Trophoblast cell (in vitro differentiated cells and primary cell): Measurements from ENCODE around the gene C9orf50.

ENCODE experiments used
- DNase-seq, 2 donors: peaks; one replicate each; pipeline ENCODE4 v3.0.0-alpha.2; 2016
- H2AFZ ChIP-seq: 2 replicates; pipeline ENCODE4 v1.6.1; 2013; ENCODE audit warnings: low read length, moderate library complexity, mild to moderate bottlenecking; ENCODE audit not compliant: insufficient read depth, poor library complexity
- H2AK5ac ChIP-seq: 2 replicates; pipeline ENCODE4 v1.6.1; 2013; ENCODE audit warnings: mild to moderate bottlenecking, low read length
- H2BK120ac ChIP-seq: 2 replicates; pipeline ENCODE4 v1.6.1; 2013; ENCODE audit warnings: low read length, mild to moderate bottlenecking, moderate library complexity; ENCODE audit not compliant: insufficient read depth, poor library complexity
- H2BK12ac ChIP-seq: 2 replicates; pipeline ENCODE4 v1.6.1; 2013; ENCODE audit warnings: mild to moderate bottlenecking, low read length, moderate library complexity
- H2BK5ac ChIP-seq: 2 replicates; pipeline ENCODE4 v1.6.1; 2013; ENCODE audit warnings: low read length, low read depth, moderate library complexity, mild to moderate bottlenecking; ENCODE audit not compliant: poor library complexity
- H3K14ac ChIP-seq: 2 replicates; pipeline ENCODE4 v1.6.1; 2013; ENCODE audit warnings: mild to moderate bottlenecking, low read length
- H3K18ac ChIP-seq: 2 replicates; pipeline ENCODE4 v1.6.1; 2013; ENCODE audit warnings: mild to moderate bottlenecking, low read length
- H3K23ac ChIP-seq: 2 replicates; pipeline ENCODE4 v1.6.1; 2013; ENCODE audit warnings: low read length
- H3K27ac ChIP-seq: 2 replicates; pipeline ENCODE4 v1.5.1; 2013; ENCODE audit warnings: low read depth, mild to moderate bottlenecking, inconsistent platforms, low read length, moderate library complexity
- H3K27me3 ChIP-seq: 2 replicates; pipeline ENCODE4 v1.6.1; 2013; ENCODE audit warnings: inconsistent platforms, mild to moderate bottlenecking, low read length, moderate library complexity; ENCODE audit not compliant: insufficient read depth
- H3K36me3 ChIP-seq, 2 experiments: 1 replicate in 1 of 2; 2 replicates in 1 of 2; pipeline ENCODE4 v1.6.1; 2013; ENCODE audit warnings: low read length in 2 of 2, mild to moderate bottlenecking in 2 of 2, moderate library complexity in 1 of 2; ENCODE audit not compliant: insufficient read depth in 2 of 2, control insufficient read depth in 1 of 2
- H3K4ac ChIP-seq: 2 replicates; pipeline ENCODE4 v1.6.1; 2013; ENCODE audit warnings: low read depth, mild to moderate bottlenecking, low read length, moderate library complexity
- H3K4me1 ChIP-seq, 2 experiments: 1 replicate in 1 of 2; 2 replicates in 1 of 2; pipeline ENCODE4 v1.6.1; 2013; ENCODE audit warnings: low read length in 2 of 2, mild to moderate bottlenecking in 2 of 2, moderate library complexity in 1 of 2; ENCODE audit not compliant: insufficient read depth in 2 of 2, control insufficient read depth in 1 of 2
- H3K4me2 ChIP-seq: 2 replicates; pipeline ENCODE4 v1.6.1; 2013; ENCODE audit warnings: inconsistent platforms, mild to moderate bottlenecking, low read length, moderate library complexity
- H3K4me3 ChIP-seq: 2 replicates; pipeline ENCODE4 v1.5.1; 2013; ENCODE audit warnings: mild to moderate bottlenecking, low read depth, low read length, inconsistent platforms
- H3K79me1 ChIP-seq: one replicate; pipeline ENCODE4 v1.6.1; 2013; ENCODE audit warnings: low read length
- H3K79me2 ChIP-seq: 2 replicates; pipeline ENCODE4 v1.6.1; 2013; ENCODE audit warnings: low read length, mild to moderate bottlenecking; ENCODE audit not compliant: control insufficient read depth, insufficient read depth, poor library complexity
- H3K9ac ChIP-seq: 2 replicates; pipeline ENCODE4 v1.6.1; 2013; ENCODE audit warnings: mild to moderate bottlenecking, low read length
- H3K9me3 ChIP-seq: 2 replicates; pipeline ENCODE4 v1.6.1; 2013; ENCODE audit warnings: low read depth, mild to moderate bottlenecking, control low read depth, inconsistent platforms, low read length; ENCODE audit not compliant: insufficient read depth
- H4K12ac ChIP-seq: 2 replicates; pipeline ENCODE4 v1.6.1; 2013; ENCODE audit warnings: low read depth, mild to moderate bottlenecking, low read length, moderate library complexity
- H4K8ac ChIP-seq: 2 replicates; pipeline ENCODE4 v1.6.1; 2013; ENCODE audit warnings: low read depth, mild to moderate bottlenecking, low read length, moderate library complexity
- H4K91ac ChIP-seq: one replicate; pipeline ENCODE4 v1.6.1; 2013; ENCODE audit warnings: low read depth, mild to moderate bottlenecking, low read length, moderate library complexity
- WGBS: extraction: QIAGEN DNeasy Blood & Tissue Kit; methylation state at CpG from one replicate; pipeline ENCODE4 v1.1.7; 2013; ENCODE audit warnings: missing lambda C conversion rate; ENCODE audit not compliant: insufficient read length, insufficient coverage; ENCODE audit errors: extremely low coverage; 5-methylcytosine and 5-hydroxymethylcytosine counted together

C9orf50 gene

DNA sequence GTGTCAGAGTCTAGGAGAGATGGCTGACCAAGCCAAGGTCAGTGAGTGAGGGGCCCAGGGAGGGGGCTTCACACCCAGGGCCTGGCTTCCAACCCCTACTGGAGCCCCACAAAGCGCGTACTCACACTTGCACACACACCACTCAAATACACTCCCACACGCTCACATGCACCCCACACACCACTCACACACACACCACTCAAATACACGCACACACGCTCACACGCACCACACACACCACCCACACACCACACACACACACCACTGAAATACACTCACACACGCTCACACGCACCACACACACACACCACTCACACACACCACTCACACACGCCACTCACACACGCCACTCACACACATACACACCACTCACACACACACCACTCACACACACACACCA lies 26.7 kb upstream of the C9orf50 start:
- H3K4me1 ChIP-seq, result peaks cover 0 to 6% of the 10 kb centered on the region in 2 experiments
- H2BK120ac ChIP-seq, result no peak overlapping the region
- H3K36me3 ChIP-seq, result no peaks in the 10 kb centered on the region
- H2BK12ac ChIP-seq, result no peak overlapping the region
- DNase-seq, result no peak
- no peak overlapping the region for H4K91ac ChIP-seq
- no peaks in the 10 kb centered on the region for H3K79me2 ChIP-seq
- H3K79me1 ChIP-seq, result peaks cover 2% of the 10 kb centered on the region
- H3K4me3 ChIP-seq, result peak overlapping the region; percentile 43
- no peak overlapping the region for H3K4ac ChIP-seq
- 100% methylated on average over 6 of the region's 10 CpGs for WGBS
- no peak overlapping the region for H3K23ac ChIP-seq
- H3K4me2 ChIP-seq, result no peak overlapping the region
- no peak overlapping the region for H2AFZ ChIP-seq
- H3K9ac ChIP-seq, result no peak overlapping the region
- no peak overlapping the region for H4K12ac ChIP-seq
- H2BK5ac ChIP-seq, result no peak overlapping the region
- H3K9me3 ChIP-seq, result no peaks in the 10 kb centered on the region
- H3K27ac ChIP-seq, result no peak overlapping the region
- H2AK5ac ChIP-seq, result no peak overlapping the region
- H3K18ac ChIP-seq, result no peak overlapping the region
- H3K14ac ChIP-seq, result no peak overlapping the region
- no peaks in the 10 kb centered on the region for H3K27me3 ChIP-seq
- H4K8ac ChIP-seq, result no peak overlapping the region

DNA sequence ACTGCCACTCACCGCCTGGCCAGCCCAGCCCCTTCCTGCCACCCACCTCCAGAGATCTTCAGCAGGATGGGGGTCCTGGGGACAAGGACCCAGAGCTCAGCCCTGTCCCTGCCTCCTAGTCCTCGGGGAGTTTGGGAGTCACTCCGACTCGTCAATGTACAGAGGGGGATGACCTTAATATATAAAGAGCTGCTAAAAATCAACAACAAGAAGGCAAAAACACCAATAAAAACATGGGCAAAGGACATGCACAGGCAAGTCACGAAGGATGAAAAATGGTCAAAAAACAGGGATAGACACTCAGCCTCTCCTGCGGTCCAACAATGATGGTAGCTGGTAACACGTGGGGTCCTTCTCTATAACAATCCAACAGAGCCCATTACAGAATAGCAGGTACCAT lies 25.8 kb upstream of the C9orf50 start:
- H3K14ac ChIP-seq, result no peak overlapping the region
- no peaks in the 10 kb centered on the region for H3K27me3 ChIP-seq
- no peak overlapping the region for H2BK12ac ChIP-seq
- no peak overlapping the region for H2AK5ac ChIP-seq
- no peak overlapping the region for H3K4ac ChIP-seq
- no peak overlapping the region for H3K9ac ChIP-seq
- peaks cover 4% of the 10 kb centered on the region for H3K79me1 ChIP-seq
- no peak overlapping the region for H4K8ac ChIP-seq
- H3K23ac ChIP-seq, result no peak overlapping the region
- H3K79me2 ChIP-seq, result peaks cover 2% of the 10 kb centered on the region
- no CpG with 5 or more reads among the region's 7 CpGs for WGBS
- no peak overlapping the region for H4K91ac ChIP-seq
- no peak overlapping the region for H4K12ac ChIP-seq
- no peak for DNase-seq
- no peaks in the 10 kb centered on the region for H3K9me3 ChIP-seq
- H2BK5ac ChIP-seq, result no peak overlapping the region
- no peak overlapping the region for H3K27ac ChIP-seq
- H3K4me3 ChIP-seq, result no peak overlapping the region
- H3K4me1 ChIP-seq, result peaks cover 0 to 6% of the 10 kb centered on the region in 2 experiments
- H3K36me3 ChIP-seq, result no peaks in the 10 kb centered on the region
- H3K18ac ChIP-seq, result no peak overlapping the region
- no peak overlapping the region for H2AFZ ChIP-seq
- H2BK120ac ChIP-seq, result no peak overlapping the region
- H3K4me2 ChIP-seq, result no peak overlapping the region

- Histone ChIP-seq H4K91ac (no peak overlapping the region), H2AK5ac (no peak overlapping the region), H3K14ac (no peak overlapping the region), H3K4me2 (no peak overlapping the region), H3K18ac (no peak overlapping the region), H3K4me1 (peaks cover 3 to 8% of the 10 kb centered on the region in 2 experiments), H4K8ac (no peak overlapping the region), H3K27ac (no peak overlapping the region), H3K79me2 (peaks cover 7% of the 10 kb centered on the region), H2AFZ (no peak overlapping the region), H3K23ac (no peak overlapping the region), H2BK120ac (no peak overlapping the region), H3K36me3 (no peaks in the 10 kb centered on the region), H2BK12ac (no peak overlapping the region), H3K4ac (no peak overlapping the region), H3K27me3 (no peaks in the 10 kb centered on the region), H3K79me1 (peaks cover 6% of the 10 kb centered on the region), H2BK5ac (no peak overlapping the region), H3K9ac (no peak overlapping the region), H4K12ac (no peak overlapping the region), H3K4me3 (no peak overlapping the region), H3K9me3 (no peaks in the 10 kb centered on the region)
- WGBS, result no CpG with 5 or more reads among the region's 12 CpGs
- DNase-seq, result no peak
These were observed 25.4 kb upstream of the C9orf50 start for GRCh38 chr9:129646252-129646651.

DNA sequence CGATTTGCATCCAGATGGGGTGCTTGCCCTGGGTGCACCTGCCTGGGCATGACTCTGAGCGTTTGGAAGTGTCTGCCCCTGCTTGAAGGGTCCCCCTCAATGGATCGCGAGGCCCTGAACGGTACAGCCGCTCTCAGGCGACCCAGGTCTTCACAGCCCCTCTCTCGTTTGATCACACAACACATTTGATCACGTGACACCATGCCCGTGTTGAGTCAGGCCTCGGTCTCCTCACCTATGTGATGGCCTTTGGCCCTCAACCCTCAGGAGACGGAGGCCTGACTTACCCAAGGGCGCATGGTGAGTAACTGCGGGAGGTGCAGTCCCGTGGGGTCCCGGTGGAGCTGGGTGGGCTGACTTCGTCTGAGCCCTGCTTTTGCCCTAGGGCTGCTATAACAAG lies 24.0 kb upstream of the C9orf50 start:
- Histone ChIP-seq H4K91ac (no peak overlapping the region), H3K79me2 (peaks cover 10% of the 10 kb centered on the region), H3K36me3 (peaks cover 3 to 4% of the 10 kb centered on the region in 2 experiments), H3K23ac (no peak overlapping the region), H3K27ac (no peak overlapping the region), H2BK5ac (no peak overlapping the region), H3K4me3 (no peak overlapping the region), H2AK5ac (no peak overlapping the region), H2AFZ (no peak overlapping the region), H2BK120ac (no peak overlapping the region), H3K14ac (no peak overlapping the region), H3K4me1 (peaks cover 8 to 16% of the 10 kb centered on the region in 2 experiments), H3K18ac (no peak overlapping the region), H4K8ac (no peak overlapping the region), H3K4me2 (no peak overlapping the region), H3K79me1 (peaks cover 6% of the 10 kb centered on the region), H3K27me3 (no peaks in the 10 kb centered on the region), H4K12ac (no peak overlapping the region), H3K9me3 (no peaks in the 10 kb centered on the region), H3K4ac (no peak overlapping the region), H3K9ac (no peak overlapping the region), H2BK12ac (no peak overlapping the region)
- no CpG with 5 or more reads among the region's 17 CpGs for WGBS
- DNase-seq, result no peak
